ENCODE data around the gene COL5A2.

COL5A2 gene

DNA sequence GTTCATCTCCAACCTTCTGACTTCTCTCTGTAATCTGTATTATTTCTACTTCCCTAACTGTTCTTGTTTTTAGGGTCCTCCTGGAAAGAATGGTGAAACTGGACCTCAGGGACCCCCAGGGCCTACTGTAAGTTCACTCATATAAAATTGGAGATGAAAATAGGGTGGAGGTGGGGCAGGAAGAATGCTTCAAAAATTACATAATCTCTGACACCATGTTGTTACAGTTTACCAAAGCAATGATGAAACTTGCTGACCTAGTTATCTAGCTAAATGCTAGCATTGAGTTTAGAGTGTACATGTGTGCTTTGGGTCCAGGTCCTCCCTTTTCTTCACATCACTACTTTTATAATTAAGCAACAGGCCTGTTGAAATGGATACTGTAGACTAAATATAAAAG lies 182.3 kb downstream of the COL5A2 start:
- DNase-seq (ENCODE audit: low spot score), result no peak

DNA sequence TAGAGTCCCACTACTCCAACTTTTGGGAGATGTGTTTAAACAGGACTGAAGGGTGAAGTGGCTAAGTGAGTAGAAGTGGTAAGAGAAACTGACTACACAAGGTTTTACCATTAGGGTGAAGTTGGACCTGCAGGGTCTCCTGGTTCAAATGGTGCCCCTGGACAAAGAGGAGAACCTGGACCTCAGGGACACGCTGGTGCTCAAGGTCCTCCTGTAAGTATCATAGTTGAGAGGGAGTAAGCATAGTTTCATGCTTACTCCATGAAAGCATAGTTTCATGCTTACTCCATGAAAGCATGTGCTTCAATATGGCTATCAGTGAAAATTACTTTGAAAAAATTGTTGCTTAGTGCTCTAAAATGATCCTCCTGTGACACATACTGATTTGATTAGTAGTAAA lies 186.3 kb downstream of the COL5A2 start:
- no peak for DNase-seq (ENCODE audit: low spot score)

DNA sequence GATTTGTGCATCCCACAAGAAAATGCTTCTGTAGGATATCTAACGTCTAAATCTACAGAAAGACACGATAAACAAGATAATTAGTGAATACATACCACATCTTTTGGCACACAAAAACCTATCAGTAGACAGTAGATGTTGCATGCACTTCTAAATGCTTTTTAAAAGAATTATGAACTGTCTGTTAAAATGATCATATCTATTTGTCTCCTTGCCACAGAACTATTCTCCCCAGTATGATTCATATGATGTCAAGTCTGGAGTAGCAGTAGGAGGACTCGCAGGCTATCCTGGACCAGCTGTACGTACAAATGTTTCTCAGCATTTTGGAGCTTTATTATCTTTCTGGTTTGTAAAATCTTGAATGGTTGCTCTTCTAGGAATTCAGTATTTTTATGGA lies 192.7 kb downstream of the COL5A2 start:
- no peak for DNase-seq (ENCODE audit: low spot score)

DNA sequence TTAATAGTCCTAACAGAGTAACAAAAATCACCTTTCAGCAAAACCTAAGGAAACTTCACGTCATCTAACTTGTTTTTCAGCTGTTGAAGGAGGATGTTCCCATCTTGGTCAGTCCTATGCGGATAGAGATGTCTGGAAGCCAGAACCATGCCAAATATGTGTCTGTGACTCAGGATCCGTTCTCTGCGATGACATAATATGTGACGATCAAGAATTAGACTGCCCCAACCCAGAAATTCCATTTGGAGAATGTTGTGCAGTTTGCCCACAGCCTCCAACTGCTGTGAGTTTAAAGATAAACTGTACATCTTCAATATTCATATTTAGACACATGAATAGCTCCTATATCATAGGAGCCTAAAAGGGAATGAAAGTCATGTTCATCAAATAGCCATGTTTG lies 194.9 kb downstream of the COL5A2 start:
- DNase-seq (ENCODE audit: low spot score), result peak; percentile 45

DNA sequence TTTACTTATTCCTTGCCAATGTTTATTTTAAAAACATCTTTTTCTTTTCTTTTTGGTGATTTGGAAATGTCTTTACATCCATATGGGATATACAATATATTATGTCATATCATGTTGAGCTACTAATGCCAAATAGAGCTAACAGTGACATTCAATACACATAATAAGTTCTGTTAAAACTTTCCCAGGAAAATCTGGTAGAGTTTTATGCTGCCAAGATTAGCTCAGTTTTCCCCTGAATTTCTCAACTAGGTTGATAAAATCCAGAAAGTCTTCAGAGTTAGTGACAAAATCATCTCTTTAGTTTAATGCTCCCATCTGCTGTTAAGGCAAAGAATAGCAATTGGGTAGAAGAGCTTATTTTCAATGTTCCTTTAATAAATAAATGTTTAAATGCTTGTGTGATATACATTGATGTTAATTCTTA lies 195.5 kb downstream of the COL5A2 start:
- peak; percentile 11 for DNase-seq (ENCODE audit: low spot score)

DNA sequence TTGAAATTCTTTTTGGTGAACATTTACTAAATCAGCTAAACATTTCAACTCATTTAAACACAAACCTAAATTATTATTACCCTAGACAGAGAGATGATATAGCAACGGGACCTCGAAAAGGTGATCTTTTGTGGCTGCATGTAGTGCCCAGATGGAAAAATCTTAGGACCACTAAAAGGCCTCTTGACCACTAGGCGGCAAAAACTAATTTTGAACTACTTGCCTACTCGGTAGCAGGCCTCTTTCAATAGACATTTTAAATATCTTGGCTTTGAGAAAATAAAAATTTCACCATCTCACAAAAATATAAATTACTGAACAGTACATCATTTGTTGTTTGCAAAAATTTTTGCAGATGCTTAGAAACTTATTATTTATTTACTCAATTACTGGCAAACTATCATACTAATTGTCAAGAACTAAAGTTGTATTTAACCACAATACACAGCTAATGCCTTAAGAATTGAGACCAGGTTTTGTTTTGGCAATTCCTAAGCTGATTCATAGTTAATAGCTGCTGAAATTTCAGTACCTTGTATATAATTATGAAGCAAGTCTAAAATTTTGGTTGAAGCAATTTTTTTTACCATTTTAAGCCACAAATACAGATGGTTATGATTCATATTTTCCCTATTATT lies 196.0 kb downstream of the COL5A2 start:
- DNase-seq (ENCODE audit: low spot score), result no peak

All from AG08396 (cell line).